NT2/D1 (cell line): ENCODE measurements around the gene PTPRK.

Experiments used
- YY1 ChIP-seq: IDR thresholded peaks from 2 replicates; pipeline ENCODE4 v1.6.1; 2011; ENCODE audit not compliant: insufficient read length, insufficient read depth
- ZNF274 ChIP-seq: IDR thresholded peaks from 2 replicates; pipeline ENCODE4 v1.6.1; 2011; ENCODE audit warnings: mild to moderate bottlenecking, low read depth, low read length

- TF ChIP-seq YY1, result no peak
- no peak for TF ChIP-seq ZNF274
These were observed 113.9 kb downstream of the PTPRK start for GRCh38 chr6:128406453-128406852.
